GM18870 (cell line): ENCODE measurements around the gene MRAS.
"Not testable (repeated sequence)": the region's sequence is repeated elsewhere in the genome, so short reads cannot be mapped to it uniquely, and the experiment has no call there.

Experiments used
- ATAC-seq: cut with Tn5 transposase; IDR thresholded peaks from one replicate; pipeline ENCODE4 v1.9.1; 2021; ENCODE audit warnings: moderate library complexity; ENCODE audit not compliant: unreplicated experiment

Gene MRAS

DNA sequence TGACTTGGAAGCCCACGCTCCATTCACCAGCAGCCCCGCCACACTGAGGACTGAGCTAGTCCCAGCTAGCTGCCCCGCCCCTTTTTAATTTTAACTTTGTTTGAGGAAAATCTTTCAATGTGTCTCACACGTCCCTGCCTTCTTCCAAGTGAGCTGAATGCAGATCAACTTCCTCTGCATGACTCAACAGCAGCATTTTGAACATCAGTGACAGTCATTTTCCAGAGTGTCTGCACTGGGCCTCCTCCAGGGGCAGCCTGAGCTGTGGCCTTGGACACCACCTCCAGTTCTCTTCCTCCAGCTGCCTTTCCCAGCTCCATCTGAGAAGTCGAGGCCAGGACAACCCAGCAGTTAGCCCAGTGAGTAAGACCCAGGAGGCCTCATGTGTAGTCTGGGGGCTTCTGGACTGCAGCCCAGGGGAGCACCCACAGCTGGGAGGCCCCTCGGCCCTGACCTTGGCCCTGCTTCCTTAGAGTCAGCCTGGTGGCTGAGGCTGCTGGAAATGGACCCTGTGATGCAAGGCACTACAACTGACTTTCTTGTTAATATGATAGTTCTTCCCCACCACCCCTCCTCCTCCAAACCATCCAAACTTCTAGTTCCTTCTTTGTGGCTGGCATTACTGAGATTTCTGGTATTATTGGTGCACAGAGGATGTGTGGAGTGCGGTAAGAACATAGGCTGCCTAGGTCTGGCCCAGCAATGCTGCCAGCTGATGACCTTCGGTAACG is 64.6 kb downstream of the MRAS start:
- no peak for ATAC-seq

DNA sequence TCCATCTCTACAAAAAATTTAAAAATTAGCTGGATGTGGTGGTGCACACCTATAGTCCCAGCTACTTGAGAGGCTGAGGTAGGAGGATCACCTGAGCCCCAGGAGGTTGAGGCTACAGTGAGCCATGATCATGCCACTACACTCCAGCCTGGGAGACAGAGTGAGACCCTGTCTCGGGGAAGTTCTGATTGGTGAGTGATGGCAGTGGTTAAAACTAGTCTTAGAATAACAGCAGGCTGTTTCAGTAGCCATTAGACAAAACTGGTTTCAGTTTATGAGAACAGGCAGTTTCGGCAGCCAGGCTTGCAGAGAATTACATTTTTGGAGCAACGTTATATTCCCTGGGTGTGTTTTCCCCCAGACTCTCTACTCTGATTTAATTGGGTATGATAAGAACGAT is 67.9 kb downstream of the MRAS start:
- not testable (repeated sequence) for ATAC-seq

DNA sequence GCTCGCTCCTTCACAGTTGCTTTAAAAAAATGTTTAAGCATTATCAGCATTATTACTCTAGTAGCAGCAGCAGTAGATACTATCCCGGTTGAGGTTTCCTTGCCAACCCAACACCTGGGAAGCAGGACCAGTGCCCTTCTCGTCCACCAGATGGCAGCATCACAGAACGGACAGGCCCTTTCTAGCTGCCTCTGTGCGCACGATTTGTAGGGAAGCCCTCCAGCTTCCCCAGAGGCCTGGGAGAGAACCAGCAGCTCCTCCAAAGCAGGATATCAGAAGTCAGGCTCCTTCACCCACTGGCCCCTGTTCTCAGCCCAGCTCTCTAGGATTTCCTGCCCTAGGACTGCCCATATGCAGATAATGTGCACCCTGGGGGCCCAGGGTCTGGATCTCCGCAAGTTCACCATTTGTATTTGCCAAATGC is 69.2 kb downstream of the MRAS start:
- peak; percentile 57 for ATAC-seq

DNA sequence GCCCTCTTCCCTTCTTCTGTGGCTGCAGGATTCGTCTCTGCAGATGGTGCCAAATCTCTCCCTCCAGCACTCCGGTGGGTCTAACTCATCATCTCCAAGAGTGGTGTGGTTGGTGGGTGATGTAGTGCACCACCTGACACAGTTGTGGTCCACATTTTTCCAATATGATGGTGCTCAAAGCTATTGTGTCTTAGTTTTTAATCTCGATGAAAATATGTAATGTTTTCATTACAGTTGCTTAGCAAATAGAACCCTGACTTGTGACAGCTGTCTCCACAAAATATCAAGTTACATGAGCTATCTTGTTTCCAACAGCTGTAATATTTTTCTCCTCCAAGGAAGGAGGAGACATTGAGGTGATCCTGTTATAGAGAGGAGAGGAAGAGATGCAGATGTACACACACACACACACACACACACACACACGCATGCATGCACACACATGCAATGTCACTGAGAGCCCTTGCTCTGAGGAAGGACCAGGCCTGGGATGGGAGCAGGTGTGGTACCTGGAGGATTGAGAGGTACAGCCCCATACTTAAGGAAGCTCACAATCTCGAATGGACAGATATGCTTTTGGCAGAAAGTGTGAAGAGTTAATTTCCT is 70.3 kb downstream of the MRAS start:
- no peak for ATAC-seq

DNA sequence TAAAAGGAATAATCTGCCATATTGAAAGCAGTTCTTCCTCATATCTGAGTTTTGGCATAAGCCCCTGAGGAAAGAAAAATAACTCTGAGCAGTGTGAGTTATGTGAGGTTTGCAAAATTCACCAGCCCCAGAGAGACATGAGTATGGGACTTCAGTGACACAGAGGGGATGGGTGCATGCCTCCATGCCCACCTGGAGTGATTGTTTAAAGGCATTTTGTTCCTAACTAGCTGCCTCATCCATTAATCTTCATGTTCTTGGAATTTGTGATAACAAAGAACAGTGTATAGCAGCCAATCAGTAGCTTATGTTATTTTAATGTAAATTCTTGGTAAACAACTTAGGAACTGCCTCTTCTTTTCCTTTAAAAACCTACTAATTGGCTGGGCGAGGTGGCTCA is 74.9 kb downstream of the MRAS start:
- no peak for ATAC-seq

DNA sequence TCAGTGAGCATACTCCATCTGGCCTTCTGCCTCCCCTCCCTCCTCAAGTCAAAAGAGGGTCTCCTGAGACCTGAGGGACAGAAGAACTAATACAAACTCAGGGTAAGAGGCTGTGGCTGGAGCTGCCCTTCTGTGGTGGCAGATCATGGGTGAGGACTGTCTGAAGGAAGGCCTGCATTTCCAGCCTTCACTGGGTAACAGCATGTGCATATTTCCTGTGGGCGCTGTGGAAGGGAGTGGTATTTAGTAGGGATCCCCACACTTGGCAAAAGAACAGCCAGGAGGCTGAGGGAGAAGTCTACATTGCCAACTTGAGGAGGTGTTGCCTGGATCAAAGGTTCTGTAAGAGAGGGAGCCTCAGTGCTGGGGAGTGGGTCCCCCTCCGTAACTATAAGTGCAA is 75.9 kb downstream of the MRAS start:
- no peak for ATAC-seq

DNA sequence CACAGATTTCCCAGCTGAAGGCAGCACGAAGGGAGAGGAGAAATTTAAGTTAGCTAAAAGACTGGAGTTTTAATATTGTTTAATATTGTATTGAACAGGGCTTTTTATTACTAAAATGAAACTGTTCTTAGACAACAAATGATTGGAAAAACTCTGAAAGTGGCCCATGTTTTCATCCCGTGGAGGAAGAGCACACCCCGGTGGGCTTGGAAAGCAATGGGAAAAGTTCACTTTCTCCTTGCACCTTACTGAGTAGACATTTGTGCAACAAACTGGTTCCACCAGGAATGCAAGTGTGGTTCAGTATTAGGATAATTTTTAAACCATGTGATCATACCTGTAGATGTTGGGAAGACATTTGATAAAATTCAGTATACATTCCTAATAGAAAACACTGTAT is 77.8 kb downstream of the MRAS start:
- no peak for ATAC-seq

DNA sequence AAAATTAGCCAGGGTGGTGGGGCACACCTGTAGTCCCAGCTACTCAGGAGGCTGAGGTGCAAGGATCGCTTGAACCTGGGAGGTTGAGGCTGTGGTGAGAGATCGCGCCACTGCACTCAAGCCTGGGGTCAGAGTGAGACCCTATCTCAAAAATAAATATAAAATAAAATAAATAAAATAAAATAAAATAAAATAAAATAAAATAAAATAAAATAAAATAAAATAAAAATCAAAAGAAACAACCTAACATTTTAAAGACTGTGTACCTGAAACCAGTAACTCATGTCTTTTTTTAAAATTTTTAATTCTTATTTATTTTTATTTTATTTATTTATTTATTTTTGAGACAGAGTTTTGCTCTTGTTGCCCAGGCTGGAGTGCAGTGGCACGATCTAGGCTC is 78.4 kb downstream of the MRAS start:
- ATAC-seq, result not testable (repeated sequence)

DNA sequence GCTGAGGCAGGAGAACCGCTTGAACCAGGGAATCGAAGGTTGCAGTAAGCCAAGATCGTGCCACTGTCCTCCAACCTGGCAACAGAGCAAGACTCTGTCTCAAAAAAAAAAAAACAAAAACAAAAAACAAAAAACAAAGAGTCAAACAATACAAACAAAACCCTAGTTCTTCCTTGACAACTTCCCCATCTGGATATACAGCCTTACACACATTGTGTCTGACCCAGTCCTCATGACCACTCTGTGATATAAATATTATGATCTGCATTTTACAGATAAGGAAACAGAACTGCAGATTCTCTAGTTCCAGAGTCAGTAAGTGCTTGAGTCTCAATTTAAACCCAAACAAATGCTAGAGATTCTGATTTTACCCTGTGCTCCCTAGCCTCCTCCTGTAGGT is 81.3 kb downstream of the MRAS start:
- no peak for ATAC-seq

DNA sequence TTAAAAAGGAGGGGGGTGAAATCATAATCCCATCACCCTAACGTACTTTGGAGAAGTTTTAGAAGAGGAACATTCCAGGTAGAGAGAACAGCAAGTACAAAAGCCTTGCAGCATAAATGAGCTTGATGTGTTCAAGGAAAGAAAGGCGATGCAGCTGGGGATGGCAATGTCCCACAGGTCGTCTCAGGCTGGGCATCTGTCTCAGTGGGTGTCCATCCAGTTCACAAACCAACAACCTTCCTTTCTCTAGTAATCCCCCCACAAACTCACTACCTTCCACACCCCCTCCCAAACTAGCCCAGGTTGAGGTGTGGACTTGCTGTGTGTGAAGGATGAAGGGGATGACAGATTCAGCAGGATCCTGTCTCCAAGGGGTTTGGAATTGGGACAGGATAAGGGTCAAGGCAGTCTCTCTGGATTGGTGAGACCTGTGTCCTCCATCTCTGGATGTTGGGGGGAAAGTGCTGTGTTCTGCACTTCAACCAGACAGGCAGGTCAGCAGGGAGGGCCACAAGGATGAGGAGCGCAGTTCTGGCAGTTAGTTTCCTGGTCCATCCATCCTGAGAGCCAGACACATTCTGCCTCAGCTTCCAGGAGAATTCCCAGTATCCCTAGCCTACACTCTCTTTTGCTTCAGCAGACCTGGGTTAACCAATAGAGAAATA is 84.3 kb downstream of the MRAS start:
- ATAC-seq, result no peak

DNA sequence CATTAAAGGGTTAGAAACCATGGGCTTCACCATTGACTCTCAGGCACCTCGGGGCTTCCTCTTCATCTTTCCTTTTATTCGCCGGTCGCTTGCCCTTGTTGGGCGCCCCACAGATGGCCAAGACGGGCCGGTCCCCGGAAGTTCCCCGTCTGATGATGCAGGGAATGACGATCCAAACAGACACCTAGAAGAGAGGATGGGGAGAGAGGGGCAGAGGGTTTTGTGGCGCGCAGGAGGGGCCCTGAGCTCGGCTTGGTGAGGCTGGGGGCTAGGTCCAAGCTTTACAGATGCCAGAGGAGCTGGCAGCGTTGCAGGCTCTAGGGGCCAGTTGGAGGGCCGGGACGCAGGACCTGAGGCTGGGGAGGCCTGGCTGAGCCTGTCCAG is 85.5 kb downstream of the MRAS start:
- no peak for ATAC-seq

DNA sequence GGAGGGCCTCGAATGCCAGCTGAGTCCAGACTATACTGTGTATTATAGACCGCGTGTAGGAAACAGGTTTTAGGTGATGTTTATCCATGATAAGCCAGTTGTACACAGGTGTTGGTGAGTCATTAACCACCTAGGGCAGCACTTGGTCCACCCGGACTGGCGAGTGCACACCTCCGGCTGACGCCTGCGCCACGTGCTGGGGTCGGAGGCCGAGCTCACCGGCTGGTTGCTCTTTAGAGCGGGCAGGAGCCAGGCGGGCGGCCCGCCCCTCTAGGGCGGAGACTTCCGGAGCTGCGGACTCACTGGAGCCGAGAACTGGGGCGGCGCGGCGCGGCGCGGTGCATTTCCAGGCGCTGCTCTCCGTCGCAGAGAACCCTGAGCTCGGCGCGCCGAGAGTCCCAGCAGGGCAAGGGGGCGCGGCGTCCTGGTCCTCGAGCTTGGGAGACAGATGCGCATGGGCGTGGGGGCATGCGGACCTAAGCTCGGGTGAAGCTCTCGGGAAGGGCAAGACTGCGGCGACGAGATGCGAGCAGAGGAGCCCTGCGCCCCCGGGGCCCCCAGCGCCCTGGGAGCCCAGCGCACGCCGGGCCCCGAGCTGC is 86.0 kb downstream of the MRAS start, which contains the start of gene ESYT3:
TSS of gene ESYT3 (plus strand) at position 341 of the 599 bp plus-strand sequence. CDS start at position 524, 183 bp downstream.
- no peak for ATAC-seq

DNA sequence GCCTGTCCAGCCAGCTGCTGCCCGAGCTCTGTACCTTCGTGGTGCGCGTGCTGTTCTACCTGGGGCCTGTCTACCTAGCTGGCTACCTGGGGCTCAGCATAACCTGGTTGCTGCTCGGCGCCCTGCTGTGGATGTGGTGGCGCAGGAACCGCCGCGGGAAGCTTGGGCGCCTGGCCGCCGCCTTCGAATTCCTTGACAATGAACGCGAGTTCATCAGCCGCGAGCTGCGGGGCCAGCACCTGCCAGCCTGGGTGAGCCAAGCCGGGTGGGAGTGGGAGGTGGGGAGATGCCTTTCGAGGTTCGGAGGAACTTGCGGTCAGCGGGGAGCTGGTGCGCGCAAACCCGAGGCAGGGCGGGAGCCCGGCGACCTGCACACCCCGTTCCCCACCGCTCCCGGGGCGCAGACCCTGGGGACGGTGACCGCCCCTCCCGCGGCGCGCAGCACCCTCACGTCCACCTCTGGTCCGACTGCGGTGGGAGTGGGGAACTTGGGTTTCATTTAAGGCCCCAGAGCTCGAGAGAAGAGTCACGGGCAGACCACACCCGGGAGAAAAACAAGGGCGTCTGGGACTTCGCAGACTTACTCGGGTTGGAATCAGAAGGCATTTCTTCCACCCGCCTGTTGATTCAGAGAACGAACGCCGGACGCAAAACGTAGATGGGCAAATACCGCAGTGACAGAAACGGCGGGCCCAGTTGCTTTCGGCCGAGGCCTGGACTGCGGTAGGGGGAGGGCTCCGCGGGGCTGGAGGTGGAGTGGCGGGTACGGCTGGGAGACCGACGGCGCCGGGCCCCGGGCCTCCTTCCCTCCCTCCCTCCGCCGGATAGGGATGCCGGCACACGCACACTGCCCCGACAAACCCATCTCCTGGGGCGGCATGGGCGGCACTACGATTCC is 86.7 kb downstream of the MRAS start:
- no peak for ATAC-seq

DNA sequence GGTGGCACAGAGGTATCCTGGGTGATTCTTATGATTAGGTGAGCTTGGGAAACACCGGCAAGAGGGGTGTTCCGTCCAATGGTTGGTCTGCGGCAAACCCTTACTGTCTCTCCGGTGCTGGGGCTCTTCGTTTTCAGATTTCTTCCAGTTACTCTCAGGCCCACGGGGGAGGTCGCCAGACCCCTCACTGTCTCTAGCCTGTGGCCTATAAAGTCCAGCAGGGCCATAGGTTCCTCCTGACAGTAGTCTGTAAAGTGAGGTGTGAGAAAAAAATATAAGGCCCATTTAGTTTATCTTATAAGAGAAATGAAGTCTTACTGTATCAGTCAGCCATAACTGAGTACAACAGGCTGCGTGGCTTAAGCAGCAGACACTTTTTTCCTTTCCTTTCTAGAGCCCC is 87.5 kb downstream of the MRAS start:
- no peak for ATAC-seq

DNA sequence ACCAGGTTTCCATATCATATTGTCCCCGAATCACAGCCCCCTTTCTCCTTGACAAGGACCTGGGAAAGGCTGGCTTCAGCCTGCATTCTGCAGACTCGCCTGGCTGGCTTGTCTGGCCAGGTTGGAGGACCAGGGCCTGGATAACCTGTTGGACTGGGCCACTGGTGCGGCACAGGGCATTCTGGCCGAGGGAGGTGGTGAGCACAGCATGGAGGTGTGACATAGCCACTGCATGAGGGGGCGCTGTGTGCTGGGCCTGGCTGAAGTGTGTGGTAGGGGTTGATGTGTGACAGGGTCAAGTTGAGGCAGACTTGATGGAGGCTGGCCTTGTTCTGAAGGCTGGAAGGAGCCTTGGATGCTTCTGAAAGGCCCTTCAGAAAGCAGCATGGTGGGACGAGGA is 88.9 kb downstream of the MRAS start:
- ATAC-seq, result no peak

DNA sequence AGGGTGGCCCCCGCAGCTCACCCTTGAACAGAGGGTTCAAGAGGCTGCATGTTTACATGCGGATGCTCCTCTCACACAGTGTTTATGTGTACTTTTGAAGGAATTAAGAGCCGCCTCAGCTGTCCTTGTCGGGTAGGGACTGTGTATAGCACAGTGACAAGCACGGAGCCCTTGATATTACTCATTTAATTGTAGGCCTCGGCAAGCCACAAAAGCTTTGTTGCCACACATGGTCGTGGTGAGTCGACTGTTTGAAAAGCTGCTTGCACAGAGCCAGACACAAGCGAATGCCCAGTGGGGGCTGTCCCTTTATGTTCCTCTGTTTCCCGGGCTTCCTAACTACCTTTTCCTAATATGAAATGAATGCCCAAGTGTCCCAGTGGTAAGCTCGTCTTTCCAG is 90.5 kb downstream of the MRAS start:
- ATAC-seq, result no peak

DNA sequence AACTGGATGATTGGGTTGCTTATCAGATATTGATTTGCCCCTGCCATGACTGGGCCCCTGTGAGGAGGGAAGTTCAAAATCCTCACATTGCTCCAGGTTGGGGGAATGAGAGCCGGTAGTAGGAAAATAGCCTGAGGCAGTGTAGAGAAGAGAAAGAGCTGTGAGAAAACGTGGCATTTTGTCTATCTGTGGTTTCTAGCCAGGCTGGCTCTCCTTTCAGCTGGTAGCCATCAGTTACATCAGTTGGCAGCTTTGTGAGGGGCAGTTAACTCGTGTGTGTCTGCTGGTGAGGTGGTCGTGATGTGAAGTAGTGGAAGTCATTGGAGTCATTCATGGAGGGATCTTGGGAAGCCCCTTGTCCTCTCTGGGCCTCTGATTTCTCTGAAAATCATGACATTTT is 91.3 kb downstream of the MRAS start:
- no peak for ATAC-seq

DNA sequence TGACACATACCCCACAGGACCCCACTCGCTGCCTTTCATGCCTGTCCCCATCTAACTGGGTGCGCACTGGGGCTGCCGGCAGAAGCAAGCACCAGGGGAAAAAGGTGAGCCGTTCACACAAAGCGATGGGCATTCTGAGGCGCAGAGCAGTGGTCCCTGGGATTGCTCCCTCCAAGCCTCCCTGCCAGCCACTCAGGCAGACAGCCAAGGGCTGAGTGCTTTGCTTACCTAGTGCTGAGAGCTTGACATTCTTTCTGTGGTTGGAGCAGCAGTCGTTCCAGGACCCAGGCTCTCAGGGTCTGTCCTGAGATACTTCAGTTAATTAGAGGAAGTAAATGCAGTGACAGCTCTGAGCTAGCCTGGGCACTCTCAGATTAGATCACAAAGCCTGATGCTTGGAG is 91.7 kb downstream of the MRAS start:
- ATAC-seq, result no peak

DNA sequence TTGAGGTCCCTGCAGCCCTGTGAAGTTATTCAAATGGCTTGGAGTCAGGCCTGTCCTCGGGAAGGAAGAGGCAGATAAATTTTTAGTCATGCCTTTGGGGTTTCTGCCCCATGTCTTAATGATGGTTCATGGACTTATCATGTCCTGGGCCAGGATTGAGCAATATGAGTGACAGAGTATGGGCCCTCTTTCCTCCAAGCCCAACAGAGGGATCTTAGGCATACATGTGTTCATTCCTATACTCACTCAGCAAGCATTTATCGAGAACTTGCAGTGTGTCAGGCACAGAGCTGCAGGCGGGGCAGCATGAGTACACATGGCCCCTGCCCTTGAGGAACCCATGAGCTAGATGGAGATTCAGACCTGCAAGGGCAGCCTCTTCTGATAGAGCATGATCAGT is 92.2 kb downstream of the MRAS start:
- ATAC-seq, result no peak

DNA sequence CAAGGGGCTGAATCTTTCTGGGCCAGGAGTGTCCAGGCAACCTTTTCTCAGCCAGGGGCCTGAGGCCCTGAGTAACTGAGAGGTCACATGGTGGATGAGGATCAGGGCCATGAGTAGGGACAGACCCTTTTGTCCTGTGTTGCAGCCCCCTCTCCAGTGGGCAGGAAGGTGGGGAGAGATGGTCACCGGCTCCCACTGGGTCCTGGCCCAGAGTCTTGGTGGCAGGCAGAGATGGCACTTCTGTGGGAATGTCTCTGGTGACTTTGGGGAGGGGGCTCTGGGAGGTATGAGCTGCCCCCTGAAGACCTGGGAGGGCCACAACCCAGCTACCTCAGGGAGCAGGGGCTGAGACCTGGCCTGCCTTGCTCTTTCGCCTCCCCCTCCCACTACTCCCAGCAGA is 92.9 kb downstream of the MRAS start:
- ATAC-seq, result no peak

DNA sequence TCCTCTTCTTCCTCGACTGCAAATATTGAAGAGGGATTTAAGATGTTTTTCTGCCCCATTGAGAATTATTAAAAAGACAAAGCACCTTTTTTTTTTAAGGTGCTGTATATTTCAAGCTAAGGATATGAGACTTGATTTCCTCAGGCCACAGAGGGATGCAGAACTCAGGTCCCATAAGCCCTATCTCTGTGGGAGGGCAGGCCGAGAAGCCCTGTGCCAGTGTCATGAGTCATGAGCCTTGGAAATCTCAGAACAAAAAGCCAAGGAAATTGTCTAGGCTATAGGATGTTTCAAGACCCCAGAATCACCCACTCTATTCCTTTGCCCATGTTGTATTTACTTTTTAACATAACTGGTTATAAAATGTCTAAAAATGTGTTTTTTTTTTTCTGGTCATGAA is 93.4 kb downstream of the MRAS start:
- ATAC-seq, result no peak
